Endodermal cell (in vitro differentiated cells): ENCODE measurements around the gene DYNLRB1. TPM values are rescaled to one million over a fixed set of nuclear protein-coding genes. Genes with fewer than 3 reads are reported as not detected.
"Not testable (repeated sequence)": the region's sequence is repeated elsewhere in the genome, so short reads cannot be mapped to it uniquely, and the experiment has no call there.

Experiments used
- DNase-seq: peaks from one replicate; pipeline ENCODE4 v3.0.0-alpha.2; 2017
- H3K27ac ChIP-seq: 2 replicates; pipeline ENCODE4 v1.5.1; 2013; ENCODE audit warnings: mild to moderate bottlenecking, low read depth, low read length, moderate library complexity
- H3K27me3 ChIP-seq: 2 replicates; pipeline ENCODE4 v1.6.1; 2013; ENCODE audit warnings: mild to moderate bottlenecking, low read length, moderate library complexity; ENCODE audit not compliant: insufficient read depth, control insufficient read depth, poor library complexity, severe bottlenecking
- H3K36me3 ChIP-seq: 2 replicates; pipeline ENCODE4 v1.7.0; 2013; ENCODE audit warnings: mild to moderate bottlenecking, low read length, moderate library complexity; ENCODE audit not compliant: control insufficient read depth, insufficient read depth
- H3K4me1 ChIP-seq: one replicate; pipeline ENCODE4 v1.7.0; 2013; ENCODE audit warnings: low read length; ENCODE audit not compliant: control insufficient read depth, insufficient read depth
- H3K4me3 ChIP-seq: 2 replicates; pipeline ENCODE4 v1.5.1; 2013; ENCODE audit warnings: mild to moderate bottlenecking, low read length, moderate library complexity
- H3K9ac ChIP-seq: 2 replicates; pipeline ENCODE4 v1.6.1; 2013; ENCODE audit warnings: mild to moderate bottlenecking, low read length, moderate library complexity; ENCODE audit not compliant: poor library complexity, severe bottlenecking; ENCODE audit errors: extremely low read depth
- H3K9me3 ChIP-seq: 2 replicates; pipeline ENCODE4 v1.6.1; 2013; ENCODE audit warnings: mild to moderate bottlenecking, low read length, moderate library complexity; ENCODE audit not compliant: control insufficient read depth
- H3K27ac Mint-ChIP-seq: 2 replicates; pipeline ENCODE4 v1.8.0; 2020; ENCODE audit warnings: mixed read lengths
- H3K27me3 Mint-ChIP-seq: 2 replicates; pipeline ENCODE4 v1.8.0; 2021; ENCODE audit warnings: mild to moderate bottlenecking, mixed read lengths; ENCODE audit not compliant: insufficient read depth
- H3K36me3 Mint-ChIP-seq: 2 replicates; pipeline ENCODE4 v1.8.0; 2020; ENCODE audit warnings: low read depth, mixed read lengths
- H3K4me1 Mint-ChIP-seq: 2 replicates; pipeline ENCODE4 v1.8.0; 2020; ENCODE audit warnings: mixed read lengths
- H3K4me3 Mint-ChIP-seq: 2 replicates; pipeline ENCODE4 v1.8.0; 2020; ENCODE audit warnings: mild to moderate bottlenecking, moderate library complexity, mixed read lengths
- H3K9me3 Mint-ChIP-seq: 2 replicates; pipeline ENCODE4 v1.8.0; 2020; ENCODE audit warnings: mild to moderate bottlenecking, mixed read lengths
- WGBS, 2 experiments: methylation state at CpG; one replicate each; pipeline versions ENCODE4 v1.1.5 to v1.1.7; 2013; ENCODE audit warnings: missing lambda C conversion rate in 2 of 2, mixed read lengths in 1 of 2; ENCODE audit not compliant: insufficient coverage in 1 of 2, insufficient read length in 1 of 2; 5-methylcytosine and 5-hydroxymethylcytosine counted together
- total RNA-seq, 2 donors: library from RNA; stranded (reverse); fragmentation: NEBNext Ultra II Directional in 1 of 2; extraction: Animal tissue kit (Norgen Biotek cat#: 25700) in 1 of 2; gene quantifications; 2 replicates in 1 of 2; 3 replicates in 1 of 2; pipeline ENCODE4 v1.2.1, GENCODE V29; 2021
- TF ChIP-seq, protein P1 (sequence below): fragments of 200-600 bp; sonication (generic); conservative IDR thresholded peaks from 2 replicates; pipeline ENCODE4 v1.5.0; 2021; ENCODE audit warnings: antibody characterized with exemption, mild to moderate bottlenecking

Gene DYNLRB1
- total RNA-seq, 2 donors from 2014 or later, result 194 to 213 TPM

DNA sequence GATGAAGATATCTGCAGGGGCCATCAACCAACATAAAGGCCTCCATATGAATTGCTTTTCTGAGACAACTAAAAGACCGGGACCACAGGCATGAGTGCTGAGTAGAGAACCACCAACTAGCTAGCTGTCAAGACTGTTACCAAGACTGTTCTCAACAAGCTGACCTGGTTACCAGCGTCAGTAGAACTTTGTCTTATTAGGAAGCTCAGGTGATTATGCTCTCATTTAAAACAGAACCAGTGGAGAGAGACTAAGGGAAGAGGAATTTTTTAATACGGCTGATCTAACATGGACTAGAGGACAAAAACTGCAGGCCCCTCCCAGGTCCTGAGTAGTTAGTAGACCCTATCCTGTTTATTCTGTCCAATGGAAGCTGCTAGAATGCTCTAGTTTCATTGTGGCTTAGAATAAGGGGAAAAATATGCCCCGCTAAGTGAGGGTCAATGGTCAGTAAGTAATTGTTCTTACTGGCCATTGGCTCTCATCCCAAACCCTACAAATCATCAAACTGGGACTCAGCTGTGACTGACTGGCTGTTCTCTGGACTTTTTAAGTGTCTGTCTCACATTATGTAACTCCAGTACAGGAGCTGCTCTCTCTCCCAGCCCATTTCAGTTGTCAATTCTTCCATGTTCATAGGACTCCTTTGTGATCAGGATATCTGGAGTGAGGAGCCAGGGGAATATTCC is 3.8 kb upstream of the DYNLRB1 start:
- H3K4me1 Mint-ChIP-seq, result peaks cover 13% of the 10 kb centered on the region
- no peak overlapping the region for H3K27ac ChIP-seq

DNA sequence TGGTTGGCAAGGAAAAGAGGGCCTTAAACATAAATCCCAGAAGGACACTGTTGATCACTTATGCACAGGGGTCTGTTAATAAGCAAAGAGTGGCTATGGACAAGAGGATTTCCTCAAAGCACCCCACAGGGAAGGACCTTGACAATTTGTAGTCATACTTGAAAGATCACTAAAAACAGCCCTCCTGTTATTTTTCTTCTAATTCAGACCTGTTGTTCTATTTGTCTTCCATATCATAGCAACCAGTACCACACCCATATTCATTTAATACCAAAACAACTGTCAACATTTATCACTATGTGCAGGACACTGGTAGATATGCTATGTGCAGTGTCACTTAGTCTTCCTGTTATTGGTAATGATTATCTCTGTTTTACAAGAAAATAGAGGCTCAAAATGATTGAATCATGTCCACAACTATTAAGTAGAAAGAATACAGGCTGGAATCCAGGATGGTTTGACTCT is 3.2 kb upstream of the DYNLRB1 start:
- H3K27me3 Mint-ChIP-seq, result no peaks in the 10 kb centered on the region
- TF ChIP-seq, protein P1, sequence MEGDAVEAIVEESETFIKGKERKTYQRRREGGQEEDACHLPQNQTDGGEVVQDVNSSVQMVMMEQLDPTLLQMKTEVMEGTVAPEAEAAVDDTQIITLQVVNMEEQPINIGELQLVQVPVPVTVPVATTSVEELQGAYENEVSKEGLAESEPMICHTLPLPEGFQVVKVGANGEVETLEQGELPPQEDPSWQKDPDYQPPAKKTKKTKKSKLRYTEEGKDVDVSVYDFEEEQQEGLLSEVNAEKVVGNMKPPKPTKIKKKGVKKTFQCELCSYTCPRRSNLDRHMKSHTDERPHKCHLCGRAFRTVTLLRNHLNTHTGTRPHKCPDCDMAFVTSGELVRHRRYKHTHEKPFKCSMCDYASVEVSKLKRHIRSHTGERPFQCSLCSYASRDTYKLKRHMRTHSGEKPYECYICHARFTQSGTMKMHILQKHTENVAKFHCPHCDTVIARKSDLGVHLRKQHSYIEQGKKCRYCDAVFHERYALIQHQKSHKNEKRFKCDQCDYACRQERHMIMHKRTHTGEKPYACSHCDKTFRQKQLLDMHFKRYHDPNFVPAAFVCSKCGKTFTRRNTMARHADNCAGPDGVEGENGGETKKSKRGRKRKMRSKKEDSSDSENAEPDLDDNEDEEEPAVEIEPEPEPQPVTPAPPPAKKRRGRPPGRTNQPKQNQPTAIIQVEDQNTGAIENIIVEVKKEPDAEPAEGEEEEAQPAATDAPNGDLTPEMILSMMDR, result no peak
- no peaks in the 10 kb centered on the region for H3K4me1 ChIP-seq
- H3K4me1 Mint-ChIP-seq, result peaks cover 15% of the 10 kb centered on the region
- no peak overlapping the region for H3K27ac ChIP-seq
- H3K9me3 Mint-ChIP-seq, result no peaks in the 10 kb centered on the region
- no peak for DNase-seq
- H3K27ac Mint-ChIP-seq, result no peak overlapping the region
- no peak overlapping the region for H3K4me3 ChIP-seq
- H3K36me3 ChIP-seq, result peaks cover 52% of the 10 kb centered on the region
- H3K9ac ChIP-seq, result no peak overlapping the region
- no peak overlapping the region for H3K4me3 Mint-ChIP-seq
- peaks cover 39% of the 10 kb centered on the region for H3K36me3 Mint-ChIP-seq
- no peaks in the 10 kb centered on the region for H3K27me3 ChIP-seq
- H3K9me3 ChIP-seq, result no peaks in the 10 kb centered on the region

More for the DNA sequence above, 3.8 kb upstream of the DYNLRB1 start:
- H3K9me3 Mint-ChIP-seq, result no peaks in the 10 kb centered on the region
- no peaks in the 10 kb centered on the region for H3K27me3 Mint-ChIP-seq
- H3K36me3 Mint-ChIP-seq, result peaks cover 42% of the 10 kb centered on the region
- H3K4me3 Mint-ChIP-seq, result no peak overlapping the region
- H3K4me1 ChIP-seq, result no peaks in the 10 kb centered on the region
- H3K9me3 ChIP-seq, result no peaks in the 10 kb centered on the region
- TF ChIP-seq, protein P1, result no peak
- 92 to 97% methylated on average over 4 of the region's 4 CpGs for WGBS, 2 experiments
- H3K9ac ChIP-seq, result no peak overlapping the region
- H3K4me3 ChIP-seq, result no peak overlapping the region
- DNase-seq, result no peak
- peak overlapping the region; percentile 28 for H3K27ac Mint-ChIP-seq
- peaks cover 58% of the 10 kb centered on the region for H3K36me3 ChIP-seq
- no peaks in the 10 kb centered on the region for H3K27me3 ChIP-seq

DNA sequence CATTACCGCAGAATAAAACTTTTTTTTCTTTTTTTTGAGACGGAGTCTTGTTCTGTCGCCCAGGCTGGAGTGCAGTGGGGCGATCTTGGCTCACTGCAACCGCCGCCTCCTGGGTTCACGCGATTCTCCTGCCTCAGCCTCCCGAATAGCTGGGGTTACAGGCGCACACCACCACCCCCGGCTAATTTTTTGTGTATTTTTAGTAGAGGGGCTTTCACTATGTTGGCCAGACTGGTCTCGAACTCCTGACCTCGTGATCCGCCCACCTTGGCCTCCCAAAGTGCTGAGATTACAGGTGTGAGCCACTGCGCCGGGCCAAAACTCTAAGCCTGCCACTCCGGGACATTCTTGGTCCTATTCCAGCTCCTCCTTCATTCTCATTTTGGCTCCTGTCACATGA is 2.2 kb upstream of the DYNLRB1 start:
- WGBS, 2 experiments, result 95% methylated on average over 8 to 17 of the region's 17 CpGs
- not testable (repeated sequence) for H3K27ac ChIP-seq, H3K9me3 ChIP-seq, DNase-seq, H3K27ac Mint-ChIP-seq, H3K4me1 ChIP-seq, H3K4me3 Mint-ChIP-seq, H3K27me3 ChIP-seq, H3K4me3 ChIP-seq, H3K27me3 Mint-ChIP-seq, H3K9me3 Mint-ChIP-seq, H3K9ac ChIP-seq
- peaks cover 21% of the 10 kb centered on the region for H3K4me1 Mint-ChIP-seq
- peaks cover 44% of the 10 kb centered on the region for H3K36me3 ChIP-seq
- H3K36me3 Mint-ChIP-seq, result peaks cover 38% of the 10 kb centered on the region
